HepG2 (cell line): ENCODE measurements around the gene IGSF11. TPM values are rescaled to one million over a fixed set of nuclear protein-coding genes. Genes with fewer than 3 reads are reported as not detected.

Experiments used
- ATAC-seq: fragments of 200-7000 bp; cut with Tn5 transposase; 3 replicates; pipeline ENCODE4 v1.9.1; 2020; ENCODE audit warnings: mild to moderate bottlenecking, moderate library complexity
- BruUV-seq: library from RNA; stranded (reverse); fragments of 400-500 nt; replicated peaks from 2 replicates; lab custom pipeline; 2021; lab: Mats Ljungman, UMichigan
- CTCF ChIA-PET: fragments of 300-600 bp; formaldehyde crosslinking; extraction: SDS; loops from one replicate; lab custom pipeline; 2021; ENCODE audit warnings: low total read pairs, inconsistent platforms, low intra/inter-chr PET ratio; lab: Yijun Ruan, JAX
- POLR2A ChIA-PET: fragments of 350-600 bp; sonication (Branson Sonifier 250); formaldehyde crosslinking; loops from one replicate; lab custom pipeline; 2020; ENCODE audit warnings: antibody characterized with exemption, inconsistent platforms; lab: Yijun Ruan, JAX
- DNase-seq: peaks from one replicate; pipeline ENCODE4 v3.0.0-alpha.2; 2015; ENCODE audit warnings: low spot score
- FAIRE-seq: peaks from 3 replicates; lab custom pipeline; 2011; peaks lifted over from hg19 to GRCh38; lab: Jason Lieb, UNC
- H2AFZ ChIP-seq: one replicate; pipeline ENCODE4 v1.6.1; 2011; ENCODE audit warnings: low read length, inconsistent platforms
- H3K27ac ChIP-seq: fragments of 300-600 bp; 3 replicates; pipeline ENCODE4 v1.8.0; 2011; ENCODE audit warnings: mixed run types, mild to moderate bottlenecking, mixed read lengths, low read length, inconsistent platforms; ENCODE audit not compliant: insufficient read depth; ENCODE audit errors: extremely low read length
- H3K27me3 ChIP-seq, 2 experiments: fragments of 200-600 bp in 1 of 2; 2 replicates in 1 of 2; 3 replicates in 1 of 2; pipeline versions ENCODE4 v1.6.0 to v1.8.0; 2011; ENCODE audit warnings: low read length in 2 of 2, mild to moderate bottlenecking in 2 of 2, moderate library complexity in 2 of 2, inconsistent platforms in 1 of 2; ENCODE audit not compliant: insufficient read depth in 2 of 2, control insufficient read depth in 1 of 2
- H3K36me3 ChIP-seq, 2 experiments: fragments of 200-600 bp in 1 of 2; replicated peaks in 1 of 2; 2 replicates in 1 of 2; 3 replicates in 1 of 2; pipeline versions ENCODE4 v1.5.1 to v1.8.0; 2011; ENCODE audit warnings: low read length in 2 of 2, inconsistent platforms in 1 of 2; ENCODE audit not compliant: insufficient read depth in 2 of 2, control insufficient read depth in 1 of 2
- H3K4me1 ChIP-seq: 2 replicates; pipeline ENCODE4 v1.5.1; 2012; ENCODE audit warnings: low read length, inconsistent platforms; ENCODE audit not compliant: insufficient read depth
- H3K4me2 ChIP-seq: 2 replicates; pipeline ENCODE4 v1.6.0; 2011; ENCODE audit warnings: low read depth, low read length, inconsistent platforms
- H3K4me3 ChIP-seq, 3 experiments: fragments of 200-600 bp in 1 of 3; sonication (generic), shearing (Covaris generic) in 1 of 3; replicated peaks in 1 of 3; 2 replicates each; pipeline ENCODE4 v1.5.1; 2011 to 2016; ENCODE audit warnings: low read length in 3 of 3, inconsistent platforms in 2 of 3, low read depth in 2 of 3, mild to moderate bottlenecking in 2 of 3, control low read depth in 1 of 3, mixed read lengths in 1 of 3; ENCODE audit not compliant: insufficient read depth in 1 of 3
- H3K79me2 ChIP-seq: one replicate; pipeline ENCODE4 v1.6.1; 2011; ENCODE audit warnings: low read length, inconsistent platforms; ENCODE audit not compliant: insufficient read depth
- H3K9ac ChIP-seq: 2 replicates; pipeline ENCODE4 v1.6.0; 2011; ENCODE audit warnings: mild to moderate bottlenecking, low read depth, low read length, inconsistent platforms; ENCODE audit not compliant: insufficient read depth
- H3K9me3 ChIP-seq: 2 replicates; pipeline ENCODE4 v1.5.1; 2012; ENCODE audit warnings: mild to moderate bottlenecking, low read length
- H4K20me1 ChIP-seq: 2 replicates; pipeline ENCODE4 v1.6.0; 2011; ENCODE audit warnings: inconsistent platforms, mild to moderate bottlenecking, low read length, moderate library complexity; ENCODE audit not compliant: insufficient read depth
- GATAD1 ChIP-seq: IDR thresholded peaks from 2 replicates; pipeline ENCODE4 v1.6.1; 2016; ENCODE audit warnings: missing genetic modification reagents, missing compliant biosample characterization
- MEIS2 ChIP-seq: sonication (generic); formaldehyde crosslinking; IDR thresholded peaks from 2 replicates; pipeline ENCODE4 v1.9.0; 2021; ENCODE audit warnings: mild to moderate bottlenecking, missing genetic modification reagents
- RNF219 ChIP-seq: sonication (generic); formaldehyde crosslinking; IDR thresholded peaks from 2 replicates; pipeline ENCODE4 v1.5.0; 2020; ENCODE audit warnings: mild to moderate bottlenecking, missing genetic modification reagents
- ZNF691 ChIP-seq: sonication (generic); formaldehyde crosslinking; IDR thresholded peaks from 2 replicates; pipeline ENCODE4 v1.4.0; 2020; ENCODE audit warnings: missing genetic modification reagents, low read depth, mild to moderate bottlenecking, borderline replicate concordance
- ZNF788 ChIP-seq: sonication (generic); formaldehyde crosslinking; IDR thresholded peaks from 2 replicates; pipeline ENCODE4 v1.5.0; 2020; ENCODE audit warnings: mild to moderate bottlenecking, missing genetic modification reagents, borderline replicate concordance
- ZSCAN29 ChIP-seq: sonication (generic); formaldehyde crosslinking; conservative IDR thresholded peaks from 2 replicates; pipeline ENCODE4 v1.4.0; 2020; ENCODE audit warnings: mild to moderate bottlenecking, missing genetic modification reagents
- WGBS: methylation state at CpG from one replicate; pipeline ENCODE4 v1.1.6; 2017; ENCODE audit warnings: low lambda C conversion rate; 5-methylcytosine and 5-hydroxymethylcytosine counted together
- in situ Hi-C: cut with HindIII; loops from 2 replicates; pipeline ENCODE4 v1.10.0; 2017; ENCODE audit warnings: low pct_unique_long_range_greater_than_20kb; ENCODE audit not compliant: extremely low pct_ligation_motif_present
- intact Hi-C: fragments of 100-400 bp; cut with micrococcal nuclease; formaldehyde crosslinking; loops from one replicate; pipeline ENCODE4 v1.10.0; 2022; ENCODE audit not compliant: unreplicated experiment
- polyA plus RNA-seq, 8 experiments: library from polyadenylated mRNA; depleted of rRNA in 3 of 8; stranded (reverse) in 7 of 8; unstranded in 1 of 8; fragments of >200 nt; fragmentation: Illumina TruSeq in 4 of 8; extraction: Trizol in 4 of 8; gene quantifications; 2 replicates each; pipeline versions ENCODE4 v1.2.1 to v1.2.3, GENCODE V29; 2011 to 2016; ENCODE audit warnings: low read depth in 4 of 8, missing spikeins in 1 of 8, mixed read lengths in 1 of 8; ENCODE audit not compliant: insufficient read depth in 1 of 8
- total RNA-seq, 5 experiments: library from RNA; depleted of rRNA; stranded (reverse); fragments of >200 nt; fragmentation: Illumina TruSeq; extraction: Trizol; gene quantifications; 2 replicates each; pipeline ENCODE4 v1.2.3, GENCODE V29; 2016; ENCODE audit warnings: low read depth in 1 of 5

The IGSF11 gene
- total and polyA plus RNA-seq, 2 of the 13 experiments (the other 11 are each of a cell fraction or from before 2014, with no cell fraction given), result not detected

- in situ Hi-C loops, result no loop called here
- no peak overlapping the region for H3K4me3 ChIP-seq
- intact Hi-C loops, result no loop called here
- H4K20me1 ChIP-seq, result no peaks in the 10 kb centered on the region
- no peak overlapping the region for H2AFZ ChIP-seq
- no TSS peak for BruUV-seq
- FAIRE-seq (no peak), DNase-seq (no peak), ATAC-seq (no peak)
- H3K36me3 ChIP-seq, result no peaks in the 10 kb centered on the region
- H3K27ac ChIP-seq, result no peak overlapping the region
- H3K27me3 ChIP-seq, result no peaks in the 10 kb centered on the region
- H3K4me2 ChIP-seq, result no peak overlapping the region
- H3K9ac ChIP-seq, result no peak overlapping the region
- POLR2A ChIA-PET, result no interaction called here
- H3K4me1 ChIP-seq, result no peaks in the 10 kb centered on the region
- TF ChIP-seq ZSCAN29 (CRISPR knock-in tag) (no peak), RNF219 (CRISPR knock-in tag) (no peak), ZNF691 (CRISPR knock-in tag) (no peak), ZNF788 (CRISPR knock-in tag) (no peak), GATAD1 (CRISPR knock-in tag) (no peak), MEIS2 (no peak)
- CTCF ChIA-PET, result no interaction called here
- H3K79me2 ChIP-seq, result no peaks in the 10 kb centered on the region
- H3K9me3 ChIP-seq, result no peaks in the 10 kb centered on the region
- 0% methylated on average over 1 of the region's 1 CpG for WGBS
Measured at GRCh38 chr3:118955914-118956556, 78.6 kb downstream of the IGSF11 start.
